ENCODE measurements around the gene CMTM4. TPM values are rescaled to one million over a fixed set of nuclear protein-coding genes. Genes with fewer than 3 reads are reported as not detected.

Gene CMTM4
- total and polyA plus RNA-seq, 2 of the 8 experiments (the other 6 are each of a cell fraction or from before 2014, with no cell fraction given) = 35.3 to 51.7 TPM

GRCh38 chr16:66608241-66609138 lies 88.1 kb downstream of the CMTM4 start (continued):
- peak; percentile 18; the same call in 1 of the 2 replicates for TF ChIP-seq CREB1 (IDR thresholded peaks at IDR 0.05)
- TF ChIP-seq EP300 (IDR thresholded peaks at IDR 0.05; ENCODE audit: borderline replicate concordance in 1 of 2, low read depth in 2 of 2, low read length in 2 of 2) = no peak
- no peak for TF ChIP-seq SP2 (IDR thresholded peaks at IDR 0.05; ENCODE audit: low read length)
- TF ChIP-seq EZH2 (IDR thresholded peaks at IDR 0.05; ENCODE audit: low read depth, low read length, severe bottlenecking) = no peak
- TF ChIP-seq KDM5A (IDR thresholded peaks at IDR 0.05; ENCODE audit: low read length) = no peak
- TF ChIP-seq, protein P1, sequence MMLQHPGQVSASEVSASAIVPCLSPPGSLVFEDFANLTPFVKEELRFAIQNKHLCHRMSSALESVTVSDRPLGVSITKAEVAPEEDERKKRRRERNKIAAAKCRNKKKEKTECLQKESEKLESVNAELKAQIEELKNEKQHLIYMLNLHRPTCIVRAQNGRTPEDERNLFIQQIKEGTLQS (IDR thresholded peaks at IDR 0.05; ENCODE audit: insufficient read depth, low read depth, low read length) = no peak
- TF ChIP-seq SIX5 (IDR thresholded peaks at IDR 0.05; ENCODE audit: low read depth, low read length) = no peak
- TF ChIP-seq, protein P2, sequence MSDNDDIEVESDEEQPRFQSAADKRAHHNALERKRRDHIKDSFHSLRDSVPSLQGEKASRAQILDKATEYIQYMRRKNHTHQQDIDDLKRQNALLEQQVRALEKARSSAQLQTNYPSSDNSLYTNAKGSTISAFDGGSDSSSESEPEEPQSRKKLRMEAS (IDR thresholded peaks at IDR 0.05) = peak; percentile 96
- no peak for TF ChIP-seq CBX8 (IDR thresholded peaks at IDR 0.05; ENCODE audit: borderline replicate concordance, low read depth, low read length)
- TF ChIP-seq PHF8 (conservative IDR thresholded peaks at IDR 0.05; ENCODE audit: low read depth, low read length) = no peak
- TF ChIP-seq ATF2 (IDR thresholded peaks at IDR 0.05; ENCODE audit: low read length) = peak; percentile 64; the same call in 1 of the 2 replicates
- no peak for TF ChIP-seq TBP (IDR thresholded peaks at IDR 0.05; ENCODE audit: low read depth, low read length)
- peak; percentile 79 to 94 (median 92) for TF ChIP-seq CTCF (IDR thresholded peaks at IDR 0.05; ENCODE audit: control extremely low read depth in 1 of 3, insufficient read depth in 1 of 3, low read depth in 1 of 3, low read length in 3 of 3)
- TF ChIP-seq JUN (IDR thresholded peaks at IDR 0.05; ENCODE audit: low read depth, low read length) = no peak
- TF ChIP-seq SIRT6 (IDR thresholded peaks at IDR 0.05; ENCODE audit: low read length) = no peak
- TF ChIP-seq SRF (IDR thresholded peaks at IDR 0.05; ENCODE audit: low read depth, low read length) = no peak
- no peak for TF ChIP-seq RBBP5 (IDR thresholded peaks at IDR 0.05; ENCODE audit: borderline replicate concordance, low read depth, low read length)
- TF ChIP-seq CTBP2 (IDR thresholded peaks at IDR 0.05; ENCODE audit: borderline replicate concordance, insufficient read depth, insufficient read length, low read length) = no peak

Measured in H1 (cell line).